Measurements from ENCODE around the gene VPS13D.

The VPS13D gene

GRCh38 chr1:12473596-12474362 is 243.9 kb downstream of the VPS13D start:
- peak overlapping the region in 1 of 2 donors; percentile 61 for H3K4me3 Mint-ChIP-seq

GRCh38 chr1:12475101-12475500 is 245.3 kb downstream of the VPS13D start:
- H3K4me1 Mint-ChIP-seq = peaks cover 67 to 95% of the 10 kb centered on the region in 2 donors
- H3K27ac Mint-ChIP-seq = peak overlapping the region; percentile 75
- H3K27me3 Mint-ChIP-seq = no peaks in the 10 kb centered on the region
- H3K9me3 Mint-ChIP-seq = no peaks in the 10 kb centered on the region
- H3K36me3 Mint-ChIP-seq = peaks cover 24 to 64% of the 10 kb centered on the region in 2 donors
- ATAC-seq (replicated peaks) (no peak), DNase-seq (no peak)
- H3K4me3 Mint-ChIP-seq = no peak overlapping the region

More at GRCh38 chr1:12473596-12474362, 243.9 kb downstream of the VPS13D start:
- peaks cover 57 to 91% of the 10 kb centered on the region in 2 donors for H3K4me1 Mint-ChIP-seq
- H3K9me3 Mint-ChIP-seq = no peaks in the 10 kb centered on the region
- H3K27me3 Mint-ChIP-seq = no peaks in the 10 kb centered on the region
- no peak for ATAC-seq (replicated peaks)
- peak overlapping the region; percentile 96 for H3K27ac Mint-ChIP-seq
- no peak for DNase-seq
- H3K36me3 Mint-ChIP-seq = peaks cover 22 to 58% of the 10 kb centered on the region in 2 donors

- Mint-ChIP-seq H3K27ac (peak overlapping the region; percentile 75), H3K36me3 (peaks cover 28 to 66% of the 10 kb centered on the region in 2 donors), H3K4me3 (no peak overlapping the region), H3K9me3 (no peaks in the 10 kb centered on the region), H3K27me3 (no peaks in the 10 kb centered on the region), H3K4me1 (peaks cover 67 to 98% of the 10 kb centered on the region in 2 donors)
- no peak for ATAC-seq (replicated peaks)
- no peak for DNase-seq
Measured at GRCh38 chr1:12475530-12475934, 245.7 kb downstream of the VPS13D start.

- DNase-seq = no peak
- Mint-ChIP-seq H3K36me3 (peaks cover 31 to 66% of the 10 kb centered on the region in 2 donors), H3K27ac (peak overlapping the region; percentile 95), H3K4me3 (no peak overlapping the region), H3K9me3 (no peaks in the 10 kb centered on the region), H3K27me3 (no peaks in the 10 kb centered on the region), H3K4me1 (peaks cover 68 to 100% of the 10 kb centered on the region in 2 donors)
- no peak for ATAC-seq (replicated peaks)
Measured at GRCh38 chr1:12475947-12476346, 246.1 kb downstream of the VPS13D start.

GRCh38 chr1:12477314-12477713 is 247.5 kb downstream of the VPS13D start:
- no peak for ATAC-seq (replicated peaks)
- H3K27me3 Mint-ChIP-seq = no peaks in the 10 kb centered on the region
- H3K9me3 Mint-ChIP-seq = no peaks in the 10 kb centered on the region
- H3K4me3 Mint-ChIP-seq = peak overlapping the region in 1 of 2 donors; percentile 11
- no peak for DNase-seq
- H3K4me1 Mint-ChIP-seq = peaks cover 63 to 100% of the 10 kb centered on the region in 2 donors
- H3K36me3 Mint-ChIP-seq = peaks cover 30 to 63% of the 10 kb centered on the region in 2 donors
- peak overlapping the region; percentile 95 for H3K27ac Mint-ChIP-seq

GRCh38 chr1:12477936-12478611 is 248.2 kb downstream of the VPS13D start:
- Mint-ChIP-seq H3K9me3 (no peaks in the 10 kb centered on the region), H3K36me3 (peaks cover 23 to 57% of the 10 kb centered on the region in 2 donors), H3K27ac (peak overlapping the region; percentile 95), H3K27me3 (no peaks in the 10 kb centered on the region), H3K4me1 (peaks cover 56 to 92% of the 10 kb centered on the region in 2 donors), H3K4me3 (peak overlapping the region; percentile 45 to 60)
- DNase-seq = no peak
- ATAC-seq (replicated peaks) = peak; percentile 35 to 45

GRCh38 chr1:12478612-12478985 is 248.8 kb downstream of the VPS13D start:
- H3K4me3 Mint-ChIP-seq = peak overlapping the region; percentile 45 to 60
- H3K9me3 Mint-ChIP-seq = no peaks in the 10 kb centered on the region
- DNase-seq (no peak), ATAC-seq (replicated peaks) (peak; percentile 17 to 30)
- H3K4me1 Mint-ChIP-seq = peaks cover 51 to 87% of the 10 kb centered on the region in 2 donors
- H3K27me3 Mint-ChIP-seq = no peaks in the 10 kb centered on the region
- H3K36me3 Mint-ChIP-seq = peaks cover 23 to 56% of the 10 kb centered on the region in 2 donors
- H3K27ac Mint-ChIP-seq = peak overlapping the region; percentile 95

GRCh38 chr1:12479311-12479710 is 249.5 kb downstream of the VPS13D start:
- H3K36me3 Mint-ChIP-seq = peaks cover 24 to 53% of the 10 kb centered on the region in 2 donors
- H3K9me3 Mint-ChIP-seq = no peaks in the 10 kb centered on the region
- peak overlapping the region; percentile 95 for H3K27ac Mint-ChIP-seq
- H3K4me1 Mint-ChIP-seq = peaks cover 46 to 80% of the 10 kb centered on the region in 2 donors
- H3K4me3 Mint-ChIP-seq = no peak overlapping the region
- no peaks in the 10 kb centered on the region for H3K27me3 Mint-ChIP-seq
- DNase-seq (no peak), ATAC-seq (replicated peaks) (no peak)

- H3K4me3 Mint-ChIP-seq = no peak overlapping the region
- H3K4me1 Mint-ChIP-seq = peaks cover 46 to 72% of the 10 kb centered on the region in 2 donors
- H3K9me3 Mint-ChIP-seq = no peaks in the 10 kb centered on the region
- peaks cover 24 to 53% of the 10 kb centered on the region in 2 donors for H3K36me3 Mint-ChIP-seq
- DNase-seq (no peak), ATAC-seq (replicated peaks) (no peak)
- H3K27ac Mint-ChIP-seq = no peak overlapping the region
- H3K27me3 Mint-ChIP-seq = no peaks in the 10 kb centered on the region
Measured at GRCh38 chr1:12480041-12480440, 250.2 kb downstream of the VPS13D start.

- Mint-ChIP-seq H3K27me3 (no peaks in the 10 kb centered on the region), H3K27ac (peak overlapping the region; percentile 91), H3K36me3 (peaks cover 27 to 57% of the 10 kb centered on the region in 2 donors), H3K4me3 (no peak overlapping the region), H3K4me1 (peaks cover 45 to 65% of the 10 kb centered on the region in 2 donors), H3K9me3 (no peaks in the 10 kb centered on the region)
- DNase-seq (no peak), ATAC-seq (replicated peaks) (peak in 1 of 2 donors; percentile 37)
Measured at GRCh38 chr1:12480748-12481362, 251.0 kb downstream of the VPS13D start.

- no peak overlapping the region for H3K4me3 Mint-ChIP-seq
- no peaks in the 10 kb centered on the region for H3K27me3 Mint-ChIP-seq
- H3K9me3 Mint-ChIP-seq = no peaks in the 10 kb centered on the region
- no peak overlapping the region for H3K27ac Mint-ChIP-seq
- no peak for ATAC-seq (replicated peaks)
- no peak for DNase-seq
- H3K36me3 Mint-ChIP-seq = peaks cover 32 to 60% of the 10 kb centered on the region in 2 donors
- peaks cover 46 to 65% of the 10 kb centered on the region in 2 donors for H3K4me1 Mint-ChIP-seq
Measured at GRCh38 chr1:12481928-12482327, 252.1 kb downstream of the VPS13D start.

GRCh38 chr1:12482988-12483387 is 253.2 kb downstream of the VPS13D start:
- Mint-ChIP-seq H3K27ac (no peak overlapping the region), H3K36me3 (peaks cover 28 to 55% of the 10 kb centered on the region in 2 donors), H3K27me3 (no peaks in the 10 kb centered on the region), H3K4me3 (no peak overlapping the region), H3K9me3 (no peaks in the 10 kb centered on the region), H3K4me1 (peaks cover 39 to 58% of the 10 kb centered on the region in 2 donors)
- ATAC-seq (replicated peaks) = no peak
- no peak for DNase-seq

- Mint-ChIP-seq H3K27ac (peak overlapping the region; percentile 84), H3K27me3 (no peaks in the 10 kb centered on the region), H3K36me3 (peaks cover 25 to 46% of the 10 kb centered on the region in 2 donors), H3K4me1 (peaks cover 18 to 33% of the 10 kb centered on the region in 2 donors), H3K4me3 (no peak overlapping the region), H3K9me3 (no peaks in the 10 kb centered on the region)
- ATAC-seq (replicated peaks) (no peak), DNase-seq (no peak)
Measured at GRCh38 chr1:12485231-12486058, 255.6 kb downstream of the VPS13D start.

- DNase-seq (no peak), ATAC-seq (replicated peaks) (no peak)
- H3K27ac Mint-ChIP-seq = peak overlapping the region; percentile 84
- no peaks in the 10 kb centered on the region for H3K27me3 Mint-ChIP-seq
- H3K4me3 Mint-ChIP-seq = no peak overlapping the region
- no peaks in the 10 kb centered on the region for H3K9me3 Mint-ChIP-seq
- H3K4me1 Mint-ChIP-seq = peaks cover 16 to 28% of the 10 kb centered on the region in 2 donors
- H3K36me3 Mint-ChIP-seq = peaks cover 20 to 46% of the 10 kb centered on the region in 2 donors
Measured at GRCh38 chr1:12486059-12486341, 256.2 kb downstream of the VPS13D start.

Measured in stimulated activated naive B cell treated with anti-CD40 and anti-IgM and Interleukin-4, amounts not matched to agents 10 μg/mL and 1 μg/mL and 100 μg/mL, for 72 hours (primary cell).